K562 (cell line): ENCODE results near the gene UNC79. TPM values are rescaled to one million over a fixed set of nuclear protein-coding genes. Genes with fewer than 3 reads are reported as not detected.

Experiments used
- ATAC-seq: fragments of 200-7000 bp; cut with Tn5 transposase; 3 replicates; pipeline ENCODE4 v1.9.1; 2020; ENCODE audit warnings: moderate library complexity
- BruUV-seq: library from RNA; stranded (reverse); fragments of 400-500 nt; replicated peaks from 2 replicates; lab custom pipeline; 2021; lab: Mats Ljungman, UMichigan
- CTCF ChIA-PET: fragments of 300-600 bp; formaldehyde crosslinking; extraction: SDS; loops from one replicate; lab custom pipeline; 2021; ENCODE audit warnings: low intra/inter-chr PET ratio; lab: Yijun Ruan, JAX
- POLR2A ChIA-PET: fragments of 300-600, 350-650 bp; sonication (Branson Sonifier 250); formaldehyde crosslinking; extraction: SDS; loops from one replicate; lab custom pipeline; 2021; ENCODE audit warnings: antibody characterized with exemption, inconsistent platforms; lab: Yijun Ruan, JAX
- DNase-seq, 4 experiments: peaks; one replicate each; pipeline versions ENCODE4 v3.0.0 to v3.0.0-alpha.2; 2011 to 2018; ENCODE audit warnings: low spot score in 3 of 4, mixed read lengths in 3 of 4; ENCODE audit errors: extremely low read depth in 1 of 4
- FAIRE-seq: peaks from 2 replicates; lab custom pipeline; 2011; peaks lifted over from hg19 to GRCh38; lab: Jason Lieb, UNC
- H2AFZ ChIP-seq: 2 replicates; pipeline ENCODE4 v1.6.0; 2011; ENCODE audit warnings: low read depth, low read length, control low read depth, inconsistent platforms
- H3K27ac ChIP-seq: fragments of 200-600 bp; 3 replicates; pipeline ENCODE4 v1.8.0; 2011; ENCODE audit warnings: low read depth, mild to moderate bottlenecking, control low read depth, inconsistent platforms, low read length, moderate library complexity, mixed read lengths; ENCODE audit errors: extremely low read depth
- H3K27me3 ChIP-seq, 2 experiments: fragments of 300-600 bp in 1 of 2; 2 replicates in 1 of 2; 3 replicates in 1 of 2; pipeline versions ENCODE4 v1.6.0 to v1.8.0; 2011; ENCODE audit warnings: inconsistent platforms in 2 of 2, low read length in 2 of 2, mild to moderate bottlenecking in 1 of 2, mixed read lengths in 1 of 2, moderate library complexity in 1 of 2; ENCODE audit not compliant: control insufficient read depth in 2 of 2, insufficient read depth in 2 of 2
- H3K36me3 ChIP-seq: fragments of 300-600 bp; 3 replicates; pipeline ENCODE4 v1.8.0; 2011; ENCODE audit warnings: mild to moderate bottlenecking, low read length, inconsistent platforms; ENCODE audit not compliant: control insufficient read depth, insufficient read depth
- H3K4me1 ChIP-seq, 2 experiments: fragments of 200-600 bp in 1 of 2; replicated peaks in 1 of 2; 2 replicates in 1 of 2; 3 replicates in 1 of 2; pipeline versions ENCODE4 v1.5.1 to v1.8.0; 2011; ENCODE audit warnings: inconsistent platforms in 2 of 2, low read length in 2 of 2, mild to moderate bottlenecking in 1 of 2, mixed read lengths in 1 of 2, moderate library complexity in 1 of 2; ENCODE audit not compliant: control insufficient read depth in 2 of 2, insufficient read depth in 2 of 2
- H3K4me2 ChIP-seq: 2 replicates; pipeline ENCODE4 v1.6.1; 2011; ENCODE audit warnings: low read length, control low read depth, inconsistent platforms, mixed read lengths; ENCODE audit not compliant: insufficient read depth
- H3K4me3 ChIP-seq: fragments of 200-600 bp; sonication (generic), shearing (Covaris generic); 2 replicates; pipeline ENCODE4 v1.5.1; 2016; ENCODE audit warnings: control low read depth, inconsistent platforms
- H3K79me2 ChIP-seq: fragments of 200-600 bp; 3 replicates; pipeline ENCODE4 v1.8.0; 2011; ENCODE audit warnings: low read length, inconsistent platforms; ENCODE audit not compliant: control insufficient read depth, insufficient read depth
- H3K9ac ChIP-seq, 2 experiments: 2 replicates each; pipeline versions ENCODE4 v1.6.0 to v1.6.1; 2011; ENCODE audit warnings: low read depth in 2 of 2, low read length in 2 of 2, control low read depth in 1 of 2, inconsistent platforms in 1 of 2, mild to moderate bottlenecking in 1 of 2, mixed read lengths in 1 of 2; ENCODE audit not compliant: insufficient read depth in 1 of 2
- H3K9me1 ChIP-seq: one replicate; pipeline ENCODE4 v1.6.0; 2011; ENCODE audit warnings: inconsistent platforms, mild to moderate bottlenecking, low read length, moderate library complexity; ENCODE audit not compliant: control insufficient read depth, insufficient read depth
- H3K9me3 ChIP-seq: replicated peaks from 2 replicates; pipeline ENCODE4 v1.5.1; 2011; ENCODE audit warnings: low read depth, low read length, inconsistent platforms; ENCODE audit not compliant: control insufficient read depth, insufficient read depth
- H4K20me1 ChIP-seq: replicated peaks from 2 replicates; pipeline ENCODE4 v1.6.1; 2011; ENCODE audit warnings: low read length, inconsistent platforms, mixed read lengths; ENCODE audit not compliant: control insufficient read depth, insufficient read depth
- BCOR ChIP-seq: fragments of 450-650 bp; IDR thresholded peaks from 2 replicates; pipeline ENCODE4 v1.6.1; 2016
- CREBBP ChIP-seq: IDR thresholded peaks from one replicate; pipeline ENCODE4 v1.6.1; 2012; ENCODE audit warnings: low read depth, mild to moderate bottlenecking, control low read depth, inconsistent platforms, low read length
- DMBX1 ChIP-seq: fragments of 250-450 bp; sonication (Bioruptor Pico); IDR thresholded peaks from 2 replicates; pipeline ENCODE4 v1.8.0; 2022; ENCODE audit warnings: inconsistent platforms, mild to moderate bottlenecking, moderate library complexity, borderline replicate concordance
- EGR1 ChIP-seq: fragments of 450-650 bp; conservative IDR thresholded peaks from 2 replicates; pipeline ENCODE4 v1.6.1; 2017; ENCODE audit warnings: mild to moderate bottlenecking
- EP400 ChIP-seq: fragments of 450-650 bp; IDR thresholded peaks from 2 replicates; pipeline ENCODE4 v1.6.1; 2017; ENCODE audit warnings: antibody characterized with exemption, mild to moderate bottlenecking, moderate library complexity
- HNRNPUL1 ChIP-seq: fragments of 200-400 bp; formaldehyde crosslinking; IDR thresholded peaks from 2 replicates; pipeline ENCODE4 v1.6.1; 2017; ENCODE audit warnings: low read length
- MGA ChIP-seq: fragments of 450-650 bp; IDR thresholded peaks from 2 replicates; pipeline ENCODE4 v1.6.1; 2016; ENCODE audit warnings: mild to moderate bottlenecking, moderate library complexity
- MTF1 ChIP-seq: fragments of 250-450 bp; sonication (Bioruptor Pico); IDR thresholded peaks from 2 replicates; pipeline ENCODE4 v1.9.0; 2021; ENCODE audit warnings: moderate library complexity, mild to moderate bottlenecking, inconsistent platforms, borderline replicate concordance
- PCBP2 ChIP-seq: fragments of 200-400 bp; formaldehyde crosslinking; IDR thresholded peaks from 2 replicates; pipeline ENCODE4 v1.6.1; 2018; ENCODE audit warnings: low read length, low read depth, mild to moderate bottlenecking, moderate library complexity; ENCODE audit not compliant: poor library complexity, severe bottlenecking
- RFX1 ChIP-seq: fragments of 450-650 bp; IDR thresholded peaks from 2 replicates; pipeline ENCODE4 v1.6.1; 2016; ENCODE audit warnings: mild to moderate bottlenecking, moderate library complexity
- WHSC1 ChIP-seq: IDR thresholded peaks from one replicate; pipeline ENCODE4 v1.6.1; 2012; ENCODE audit warnings: low read length, control low read depth, inconsistent platforms
- WGBS: fragments of 100-300 bp; shearing (Covaris generic); methylation state at CpG from one replicate; pipeline ENCODE4 v1.1.6; 2016; ENCODE audit warnings: low coverage, mixed read lengths; ENCODE audit not compliant: insufficient coverage; ENCODE audit errors: missing lambda C conversion rate; 5-methylcytosine and 5-hydroxymethylcytosine counted together
- in situ Hi-C: fragments of 300-500 bp; cut with MboI; formaldehyde crosslinking; loops from 4 replicates; pipeline ENCODE4 v1.15.0; 2018; ENCODE audit warnings: inconsistent platforms, mixed read lengths
- intact Hi-C: fragments of 100-400 bp; cut with micrococcal nuclease; formaldehyde crosslinking; loops from 2 replicates; pipeline ENCODE4 v1.14.2; 2022
- polyA plus RNA-seq, 8 experiments: library from polyadenylated mRNA; depleted of rRNA in 4 of 8; stranded (reverse) in 5 of 8; unstranded in 3 of 8; fragments of >200 nt; fragmentation: Nextera tagmentation in 2 of 8; fragmentation: Illumina TruSeq in 1 of 8; extraction: Ambion mirVana in 2 of 8; extraction: Trizol in 1 of 8; gene quantifications; 2 replicates each; pipeline versions ENCODE4 v1.2.1 to v1.2.3, GENCODE V29; 2011 to 2014; ENCODE audit warnings: inconsistent platforms in 1 of 8, missing spikeins in 1 of 8
- total RNA-seq, 7 experiments: library from RNA; depleted of rRNA in 6 of 7; stranded (reverse); fragments of >200 nt in 6 of 7; fragmentation: Illumina TruSeq in 2 of 7; extraction: Trizol in 2 of 7; gene quantifications; 2 replicates each; pipeline versions ENCODE4 v1.2.1 to v1.2.3, GENCODE V29; 2011 to 2021; ENCODE audit warnings: low replicate concordance in 1 of 7

UNC79 gene
- total and polyA plus RNA-seq, 9 of the 15 experiments (the other 6 are each of a cell fraction or from before 2014, with no cell fraction given), result under 0.01 to 0.04 (median 0.01) TPM; not detected in 6

- FAIRE-seq (no peak), ATAC-seq (no peak), DNase-seq (no peak)
- no peaks in the 10 kb centered on the region for H3K9me1 ChIP-seq
- in situ Hi-C loops, result no loop called here
- H3K4me1 ChIP-seq, result no peaks in the 10 kb centered on the region
- POLR2A ChIA-PET, result no interaction called here
- CTCF ChIA-PET, result no interaction called here
- no peaks in the 10 kb centered on the region for H3K79me2 ChIP-seq
- no TSS peak for BruUV-seq
- H3K27ac ChIP-seq, result no peak overlapping the region
- H2AFZ ChIP-seq, result no peak overlapping the region
- no peak overlapping the region for H3K4me3 ChIP-seq
- H3K36me3 ChIP-seq, result no peaks in the 10 kb centered on the region
- H3K9me3 ChIP-seq, result no peaks in the 10 kb centered on the region
- H3K9ac ChIP-seq, result no peak overlapping the region
- no peak overlapping the region for H3K4me2 ChIP-seq
- 0% methylated on average over 3 of the region's 3 CpGs for WGBS
- intact Hi-C loops, result no loop called here
- no peaks in the 10 kb centered on the region for H4K20me1 ChIP-seq
- no peaks in the 10 kb centered on the region for H3K27me3 ChIP-seq
- TF ChIP-seq DMBX1, result no peak
- TF ChIP-seq CREBBP, result no peak
- no peak for TF ChIP-seq EGR1
- TF ChIP-seq RFX1, result no peak
- TF ChIP-seq MGA, result no peak
- no peak for TF ChIP-seq MTF1
- TF ChIP-seq WHSC1, result no peak
- TF ChIP-seq PCBP2, result no peak
- no peak for TF ChIP-seq EP400
- no peak for TF ChIP-seq HNRNPUL1
- TF ChIP-seq BCOR, result no peak
Observed at GRCh38 chr14:93643127-93643526, 212.4 kb downstream of the UNC79 start.
